22Rv1 (cell line): ENCODE data around the gene OPTC.

Experiments used
- H3K27ac ChIP-seq: fragments of 450-650 bp; 2 replicates; pipeline ENCODE4 v1.5.1; 2017
- CTCF ChIP-seq: fragments of 450-650 bp; IDR thresholded peaks from 2 replicates; pipeline ENCODE4 v1.5.1; 2017; ENCODE audit warnings: mild to moderate bottlenecking
- ZFX ChIP-seq: fragments of 450-650 bp; IDR thresholded peaks from 2 replicates; pipeline ENCODE4 v1.6.1; 2017; ENCODE audit warnings: antibody characterized with exemption, borderline replicate concordance

OPTC gene

DNA sequence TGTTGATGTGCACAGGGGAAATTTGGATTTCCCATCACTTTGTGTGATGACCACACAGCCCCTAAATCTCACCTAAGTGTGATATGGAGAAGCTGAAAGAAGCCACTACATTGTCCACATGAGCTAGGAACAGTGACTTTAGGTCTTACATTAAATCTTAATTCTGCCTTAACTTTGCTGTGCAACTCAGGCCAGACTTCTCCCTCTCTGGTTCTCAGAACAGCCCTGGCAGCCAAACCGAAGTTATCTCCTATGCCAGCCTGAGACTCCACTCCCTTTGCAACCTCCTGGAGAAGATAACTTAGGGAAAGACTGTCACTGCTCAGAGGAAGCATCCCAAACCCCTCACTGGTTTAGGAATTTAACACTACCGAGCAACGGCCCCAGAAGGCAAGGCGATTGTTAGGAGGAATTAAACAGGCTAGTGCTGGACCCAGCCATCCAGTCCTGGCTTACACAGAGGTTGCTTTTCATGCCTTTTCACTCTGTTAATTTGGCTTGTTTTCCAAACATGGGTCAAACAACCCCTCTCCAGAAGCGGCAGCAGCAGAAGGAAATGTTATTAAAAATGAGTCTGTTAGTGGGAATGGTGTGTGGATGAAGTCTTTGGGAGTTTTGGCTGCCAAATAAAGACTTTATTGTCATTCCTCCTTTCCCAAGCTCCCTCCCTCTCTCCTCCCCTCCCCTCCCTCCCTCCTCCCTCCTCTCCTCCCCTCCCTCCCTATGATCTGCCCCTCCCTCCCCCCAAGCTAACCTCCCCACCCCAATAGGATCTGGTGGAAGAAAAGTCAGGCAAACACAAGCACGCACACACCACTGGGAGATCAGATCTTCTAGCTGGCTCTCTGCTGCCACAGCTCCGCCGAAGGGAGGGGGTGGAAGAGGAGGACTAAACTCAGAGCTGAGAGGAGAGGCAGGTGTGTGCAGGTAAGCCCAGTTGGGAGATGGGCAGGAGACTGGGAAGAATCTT lies 18.7 kb upstream of the OPTC start, which contains the start of gene PRELP:
Gene PRELP (plus strand): TSS at position 795 of the 970 bp plus-strand sequence. CDS start 7,379 bp downstream, outside the sequence.
- TF ChIP-seq ZFX, result no peak
- no peak for TF ChIP-seq CTCF
- H3K27ac ChIP-seq, result no peak within 1 kb of the TSS

- TF ChIP-seq ZFX, result no peak
These were observed 17.6 kb upstream of the OPTC start for GRCh38 chr1:203476216-203476814.

DNA sequence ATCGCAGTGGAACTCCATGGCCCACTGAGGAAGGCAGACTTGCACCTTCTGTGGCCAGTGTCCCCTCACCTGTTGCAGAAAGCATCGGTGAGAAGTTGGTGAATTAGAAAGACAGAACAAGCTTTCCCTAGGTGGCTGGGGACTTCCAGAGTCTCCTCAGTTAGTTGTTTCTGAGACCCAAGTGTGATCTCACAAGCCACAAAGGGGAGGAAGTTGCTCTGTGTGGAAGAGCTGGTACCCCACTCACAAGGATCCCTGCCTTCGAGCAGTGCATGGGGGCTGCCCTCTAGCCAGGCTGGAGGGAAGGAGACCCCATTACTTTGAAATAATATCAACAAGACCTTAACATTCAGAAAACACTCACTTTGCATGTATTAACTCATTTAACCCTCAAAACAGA lies 16.2 kb upstream of the OPTC start:
- TF ChIP-seq CTCF (no peak), ZFX (no peak)
- H3K27ac ChIP-seq, result no peak overlapping the region

More at GRCh38 chr1:203476216-203476814, 17.6 kb upstream of the OPTC start:
- no peak overlapping the region for H3K27ac ChIP-seq

DNA sequence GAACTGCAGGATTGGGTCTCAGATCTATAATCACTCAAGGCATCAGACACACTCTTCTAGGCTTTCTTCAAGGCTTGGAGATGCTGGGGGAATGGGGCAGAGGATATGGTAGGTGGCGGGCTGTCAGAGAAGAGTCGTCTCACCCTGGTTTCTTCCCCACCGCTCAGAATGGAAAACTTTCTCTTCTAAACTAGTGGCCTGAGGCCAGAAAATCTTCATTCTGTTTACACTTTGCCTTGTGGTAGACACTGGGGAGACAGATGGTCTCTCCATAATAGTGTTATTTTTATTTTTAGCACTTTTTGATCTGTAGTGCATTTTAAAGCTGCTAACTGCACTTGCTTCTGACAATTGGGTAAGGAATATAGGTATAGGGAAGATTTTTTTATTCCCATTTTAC lies 15.7 kb upstream of the OPTC start:
- no peak overlapping the region for H3K27ac ChIP-seq
- TF ChIP-seq ZFX (no peak), CTCF (no peak)

DNA sequence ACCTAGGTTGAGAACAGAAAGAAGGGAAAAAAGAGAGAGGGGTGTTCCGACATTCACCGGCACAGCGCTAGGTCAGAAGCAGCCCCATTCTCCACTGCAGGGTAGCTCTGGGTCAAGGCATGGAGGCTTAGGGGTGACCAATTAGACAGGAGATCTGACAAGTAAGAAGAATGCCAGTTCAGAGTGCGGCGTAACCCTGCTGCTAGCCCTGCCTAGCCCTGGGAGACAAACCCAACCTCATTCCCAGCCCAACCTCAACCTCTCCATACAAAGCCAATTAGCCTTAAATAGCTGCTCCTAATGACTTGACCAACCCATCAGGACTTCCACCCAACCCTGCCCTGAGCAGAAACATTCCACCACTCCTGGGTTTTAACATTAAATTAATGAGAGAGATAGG lies 15.0 kb upstream of the OPTC start:
- H3K27ac ChIP-seq, result no peak overlapping the region
- TF ChIP-seq ZFX (no peak), CTCF (no peak)

DNA sequence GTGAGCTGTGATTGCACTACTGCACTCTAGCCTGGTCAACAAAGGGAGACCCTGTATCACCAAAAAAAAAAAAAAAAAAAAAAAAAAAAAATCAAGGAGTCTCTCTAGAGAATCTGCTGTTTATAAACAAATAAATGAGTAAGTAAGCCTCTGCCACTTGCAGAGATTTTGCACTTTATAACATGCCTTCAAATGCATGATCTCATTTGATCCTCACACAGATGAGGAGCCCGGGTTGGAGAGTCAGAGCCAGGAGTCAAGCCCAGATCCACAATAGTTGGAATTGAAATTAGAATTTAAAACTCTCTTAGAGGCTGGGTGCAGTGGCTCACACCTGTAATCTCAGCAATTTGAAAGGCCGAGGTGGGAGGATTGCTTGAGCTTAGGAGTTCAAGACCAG lies 14.3 kb upstream of the OPTC start:
- no peak overlapping the region for H3K27ac ChIP-seq
- no peak for TF ChIP-seq CTCF
- no peak for TF ChIP-seq ZFX

DNA sequence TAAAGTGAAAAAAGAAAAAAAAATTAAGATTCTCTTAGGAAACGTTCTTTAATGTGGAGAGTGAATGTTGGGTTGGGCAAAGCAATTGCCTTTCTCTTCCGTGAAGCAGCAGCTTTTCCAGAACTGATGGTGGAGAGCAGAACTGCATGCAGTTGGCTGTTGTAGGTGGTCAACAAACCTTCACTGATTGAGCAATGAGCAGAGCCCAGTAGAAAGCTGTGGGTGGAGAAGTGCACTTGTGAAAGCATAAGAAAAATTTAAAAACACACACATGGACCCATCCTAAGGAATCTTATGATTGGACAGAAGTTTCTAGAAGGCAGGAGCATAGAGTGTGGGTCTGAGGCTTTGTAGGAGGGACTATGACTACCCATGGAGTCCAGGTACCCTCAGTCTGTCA lies 13.9 kb upstream of the OPTC start:
- no peak for TF ChIP-seq CTCF
- no peak for TF ChIP-seq ZFX
- no peak overlapping the region for H3K27ac ChIP-seq
